ENCODE results near the gene C12orf57.

Gene C12orf57

GRCh38 chr12:6944381-6945186, 762 bp downstream of the C12orf57 start:
- TF ChIP-seq CTCF (IDR thresholded peaks at IDR 0.05; ENCODE audit: insufficient read depth, low read depth, low read length, missing control alignments) = peak; percentile 86
- peak overlapping the region; percentile 72 for H3K4me3 ChIP-seq (ENCODE audit: low read depth, low read length)
- DNase-seq (ENCODE audit: low read depth) = peak; percentile 97

- peak overlapping the region; percentile 72 for H3K4me3 ChIP-seq (ENCODE audit: low read depth, low read length)
- DNase-seq (ENCODE audit: low read depth) = no peak
- no peak for TF ChIP-seq CTCF (IDR thresholded peaks at IDR 0.05; ENCODE audit: insufficient read depth, low read depth, low read length, missing control alignments)
Observed at GRCh38 chr12:6945613-6946012, 1.8 kb downstream of the C12orf57 start.

- H3K4me3 ChIP-seq (ENCODE audit: low read depth, low read length) = peak overlapping the region; percentile 72
- peak; percentile 93 for DNase-seq (ENCODE audit: low read depth)
- TF ChIP-seq CTCF (IDR thresholded peaks at IDR 0.05; ENCODE audit: insufficient read depth, low read depth, low read length, missing control alignments) = no peak
Observed at GRCh38 chr12:6946033-6946919, 2.5 kb downstream of the C12orf57 start.

GRCh38 chr12:6946920-6947374, 3.1 kb downstream of the C12orf57 start:
- H3K4me3 ChIP-seq (ENCODE audit: low read depth, low read length) = peak overlapping the region; percentile 72
- no peak for TF ChIP-seq CTCF (IDR thresholded peaks at IDR 0.05; ENCODE audit: insufficient read depth, low read depth, low read length, missing control alignments)
- DNase-seq (ENCODE audit: low read depth) = no peak

- TF ChIP-seq CTCF (IDR thresholded peaks at IDR 0.05; ENCODE audit: insufficient read depth, low read depth, low read length, missing control alignments) = no peak
- peak overlapping the region; percentile 72 for H3K4me3 ChIP-seq (ENCODE audit: low read depth, low read length)
- no peak for DNase-seq (ENCODE audit: low read depth)
Observed at GRCh38 chr12:6947615-6948014, 3.8 kb downstream of the C12orf57 start.

GRCh38 chr12:6948873-6949594, 5.2 kb downstream of the C12orf57 start:
- DNase-seq (ENCODE audit: low read depth) = peak; percentile 62
- peak; percentile 24 for TF ChIP-seq CTCF (IDR thresholded peaks at IDR 0.05; ENCODE audit: insufficient read depth, low read depth, low read length, missing control alignments)
- H3K4me3 ChIP-seq (ENCODE audit: low read depth, low read length) = peak overlapping the region; percentile 32
